ENCODE measurements around the gene C20orf202.

- TF ChIP-seq CTCF (IDR thresholded peaks at IDR 0.05; ENCODE audit: borderline replicate concordance, extremely low read depth, low read length, poor library complexity, severe bottlenecking) (no peak), EZH2 (IDR thresholded peaks at IDR 0.05; ENCODE audit: borderline replicate concordance, low read depth, low read length, severe bottlenecking) (no peak)
Measured at GRCh38 chr20:1163105-1163504, 40.1 kb upstream of the C20orf202 start.

Measured in DND-41 (cell line).